KOPT-K1 (cell line): ENCODE results near the gene NTF4.
"Not testable (repeated sequence)": the region's sequence is repeated elsewhere in the genome, so short reads cannot be mapped to it uniquely, and the experiment has no call there.

Experiments used
- H3K27ac ChIP-seq: fragments of 200-600 bp; sonication (generic); 2 replicates; pipeline ENCODE4 v1.5.1; 2016; ENCODE audit warnings: antibody characterized with exemption, mild to moderate bottlenecking, low read depth, low read length; ENCODE audit not compliant: poor library complexity, severe bottlenecking
- H3K36me3 ChIP-seq: fragments of 200-600 bp; sonication (generic); 2 replicates; pipeline ENCODE4 v1.5.1; 2017; ENCODE audit warnings: antibody characterized with exemption, mild to moderate bottlenecking, low read length, moderate library complexity; ENCODE audit not compliant: insufficient read depth
- H3K9me3 ChIP-seq: fragments of 200-600 bp; sonication (generic); 2 replicates; pipeline ENCODE4 v1.5.1; 2017; ENCODE audit warnings: antibody characterized with exemption, low read length, mild to moderate bottlenecking; ENCODE audit not compliant: insufficient read depth, poor library complexity, severe bottlenecking

Gene NTF4

DNA sequence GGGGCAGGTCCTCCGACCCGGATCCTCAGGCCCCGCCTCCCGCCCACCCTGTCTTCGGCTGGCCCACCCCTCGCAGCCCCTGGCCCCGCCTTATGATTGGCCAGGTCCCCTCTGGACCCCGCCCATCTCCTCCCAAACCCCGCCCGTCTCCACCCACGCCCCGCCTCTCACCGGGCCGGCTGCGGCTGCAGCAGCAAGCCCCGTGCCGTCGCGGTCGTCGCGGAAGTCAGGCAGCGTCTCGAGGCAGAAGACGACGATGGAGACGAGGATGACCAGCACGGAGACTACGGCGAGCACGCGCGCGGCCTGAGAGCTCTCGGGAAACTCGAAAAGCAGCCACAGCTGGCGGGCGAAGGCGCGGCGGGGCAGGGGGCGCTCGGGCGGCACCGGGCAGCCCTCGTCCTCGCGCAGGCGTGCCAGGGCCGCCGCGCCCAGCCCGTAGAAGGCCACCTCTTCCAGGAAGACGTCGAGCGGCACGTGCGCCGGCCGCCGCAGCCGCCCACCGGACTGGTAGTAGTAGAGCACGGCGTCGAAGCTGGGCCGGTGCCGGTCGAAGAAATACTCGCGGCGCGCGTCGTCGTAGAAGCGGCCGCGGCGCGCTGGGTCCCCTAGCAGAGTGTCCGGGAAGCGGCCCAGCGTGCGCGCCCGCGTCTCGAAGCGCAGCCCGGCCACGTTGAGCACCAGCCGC is 7.4 kb upstream of the NTF4 start:
- Histone ChIP-seq H3K36me3 (no peaks in the 10 kb centered on the region), H3K27ac (no peak overlapping the region), H3K9me3 (no peaks in the 10 kb centered on the region)

DNA sequence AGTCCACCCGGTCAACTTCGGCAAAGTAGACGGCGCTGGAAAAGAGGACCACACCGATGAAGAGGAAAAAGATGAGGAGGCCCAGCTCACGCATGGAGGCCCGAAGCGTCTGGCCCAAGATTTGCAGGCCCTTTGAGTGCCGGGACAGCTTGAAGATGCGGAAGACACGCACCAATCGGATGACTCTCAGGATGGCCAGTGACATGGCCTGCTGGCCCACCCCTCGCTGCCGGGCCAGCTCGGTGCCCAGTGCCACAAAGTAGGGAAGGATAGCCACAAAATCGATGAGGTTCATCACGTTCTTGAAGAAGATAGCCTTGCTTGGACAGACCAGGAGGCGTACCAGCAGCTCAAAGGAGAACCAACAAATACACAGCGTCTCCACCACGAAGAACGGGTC is 5.8 kb upstream of the NTF4 start:
- Histone ChIP-seq H3K27ac (no peak overlapping the region), H3K36me3 (no peaks in the 10 kb centered on the region), H3K9me3 (no peaks in the 10 kb centered on the region)

DNA sequence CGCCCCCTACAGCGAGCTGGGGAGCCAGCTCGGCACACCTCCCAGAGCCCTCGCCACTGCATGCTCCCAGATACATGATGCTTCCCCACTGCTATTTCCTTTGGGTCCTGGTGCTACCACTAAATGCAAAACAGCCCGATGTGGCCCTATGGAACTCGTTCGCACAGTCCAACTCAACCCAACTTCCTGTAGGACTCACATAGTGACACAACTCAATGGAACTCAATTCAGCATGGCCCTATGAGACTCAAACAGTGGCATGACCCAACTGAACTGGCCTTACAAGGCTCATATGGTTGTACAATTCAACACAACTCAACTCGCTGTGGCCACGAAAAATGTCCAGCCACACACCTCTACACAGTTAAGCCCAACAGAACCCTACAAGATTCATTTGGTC is 4.4 kb upstream of the NTF4 start:
- H3K27ac ChIP-seq: no peak overlapping the region
- H3K9me3 ChIP-seq: no peaks in the 10 kb centered on the region
- H3K36me3 ChIP-seq: no peaks in the 10 kb centered on the region

DNA sequence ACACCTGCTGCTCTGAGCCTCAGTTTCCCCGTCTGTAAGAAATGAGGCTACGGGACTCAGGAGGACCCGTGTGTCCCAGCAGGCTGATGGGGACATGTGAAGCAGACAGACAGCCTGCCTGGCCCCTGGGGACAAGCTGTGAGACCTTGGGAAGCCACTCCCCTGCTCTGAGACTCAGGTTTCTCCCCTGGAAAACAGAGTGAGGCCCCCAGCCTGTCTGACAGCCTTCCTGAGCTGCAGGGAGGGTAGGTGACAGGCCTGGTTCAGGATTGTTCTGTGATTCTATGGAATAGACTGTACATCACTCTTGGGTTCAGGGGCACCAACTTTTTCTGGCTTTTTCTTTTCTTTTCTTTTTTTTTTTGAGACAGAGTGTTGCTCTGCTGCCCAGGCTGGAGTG is 2.9 kb upstream of the NTF4 start:
- no peaks in the 10 kb centered on the region for H3K36me3 ChIP-seq
- H3K9me3 ChIP-seq: no peaks in the 10 kb centered on the region
- H3K27ac ChIP-seq: no peak overlapping the region

DNA sequence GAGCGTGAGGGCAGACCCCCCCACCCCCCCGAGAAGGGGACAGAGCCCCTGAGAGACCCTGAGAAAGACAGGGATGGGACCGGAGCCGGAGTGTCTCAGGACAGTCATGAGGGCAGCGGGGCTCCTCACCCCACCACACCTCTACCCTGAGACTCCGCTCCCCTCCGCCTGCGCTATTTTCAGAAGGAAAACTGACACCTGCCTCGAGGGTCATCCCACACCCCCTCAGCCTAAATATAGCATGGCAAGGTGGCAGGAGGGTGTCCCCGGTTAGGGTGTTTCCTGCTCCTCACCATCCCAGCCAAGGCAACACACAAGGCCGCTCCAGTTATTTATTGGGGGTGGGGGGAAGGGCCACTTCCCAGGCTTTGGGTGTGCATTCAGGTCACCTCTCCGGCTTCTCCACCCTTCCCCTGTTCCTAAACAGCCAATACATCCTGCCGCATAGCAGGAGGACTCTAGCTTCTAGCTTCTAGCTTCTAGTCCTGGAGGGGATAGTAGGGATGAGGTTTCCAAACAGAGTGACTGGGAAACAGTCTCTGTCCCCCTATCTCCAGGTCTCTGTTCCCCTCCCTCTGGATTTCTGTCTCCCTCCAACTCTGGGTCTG is 1.4 kb upstream of the NTF4 start:
- H3K27ac ChIP-seq: no peak overlapping the region
- H3K9me3 ChIP-seq: no peaks in the 10 kb centered on the region
- H3K36me3 ChIP-seq: no peaks in the 10 kb centered on the region

DNA sequence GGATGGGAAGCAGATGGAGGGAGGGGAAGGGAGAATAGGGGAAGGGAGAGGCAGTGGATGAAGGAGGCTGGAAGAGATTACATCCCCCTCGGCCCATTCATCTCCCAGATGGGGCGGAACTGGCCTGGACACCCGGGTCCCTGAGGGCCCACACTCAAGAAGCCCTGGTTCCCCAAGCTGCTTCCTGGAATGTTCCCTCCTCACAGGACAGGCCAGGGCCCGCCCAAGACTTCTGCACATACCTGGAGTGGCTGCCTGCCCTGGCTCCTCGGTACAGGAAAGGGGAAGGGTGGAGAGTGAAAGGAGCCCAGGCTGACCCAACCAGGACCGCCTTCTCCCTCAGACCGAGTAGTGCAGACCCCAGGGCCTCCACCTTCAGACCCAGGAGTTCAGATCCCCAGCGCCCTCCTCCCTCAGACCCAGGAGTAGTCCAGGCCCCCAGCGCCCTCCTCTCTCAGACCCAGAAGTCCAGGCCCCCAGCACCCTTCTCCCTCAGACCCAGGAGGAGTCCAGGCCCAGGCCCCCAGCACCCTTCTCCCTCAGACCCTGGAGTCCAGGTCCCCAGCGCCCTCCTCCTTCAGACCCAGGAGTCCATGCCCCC is 489 bp downstream of the NTF4 start:
- Histone ChIP-seq H3K27ac (no peak overlapping the region), H3K36me3 (no peaks in the 10 kb centered on the region), H3K9me3 (no peaks in the 10 kb centered on the region)

DNA sequence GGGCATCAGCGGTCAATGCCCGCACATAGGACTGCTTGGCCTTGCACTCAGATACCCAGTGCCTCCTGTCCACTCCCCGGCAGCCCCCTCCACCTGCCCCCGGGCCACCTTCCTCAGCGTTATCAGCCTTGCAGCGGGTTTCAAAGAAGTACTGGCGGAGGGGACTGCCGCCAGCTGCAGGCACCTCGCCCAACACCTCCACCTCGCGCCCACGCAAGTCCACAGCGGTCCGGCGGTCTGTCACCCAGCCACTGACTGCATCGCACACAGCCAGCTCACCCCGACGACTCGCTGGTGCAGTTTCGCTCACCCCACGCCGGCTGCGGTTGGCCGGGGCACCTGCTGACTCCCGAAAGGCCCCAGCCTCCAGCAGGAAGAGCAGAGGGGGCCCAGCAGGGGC is 3.2 kb downstream of the NTF4 start:
- no peaks in the 10 kb centered on the region for H3K36me3 ChIP-seq
- no peak overlapping the region for H3K27ac ChIP-seq

DNA sequence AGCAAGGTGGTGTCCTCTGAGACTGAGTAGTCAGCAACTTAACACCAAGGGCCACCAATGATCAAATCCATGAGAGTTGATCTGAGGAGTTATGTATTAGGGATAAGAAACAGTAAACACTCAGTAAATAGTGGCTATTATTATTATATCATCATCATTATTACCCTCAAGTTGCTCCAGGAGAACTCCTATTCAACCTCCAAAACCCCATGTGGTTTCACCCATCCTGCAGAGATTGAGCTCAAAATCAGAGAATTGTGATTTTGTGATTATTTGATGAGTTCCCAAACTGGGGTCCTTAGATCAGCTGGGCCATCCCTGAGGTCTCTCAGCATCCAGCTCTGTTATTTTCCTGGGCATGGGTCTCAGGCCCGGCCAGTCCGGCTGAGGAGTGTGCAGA is 3.6 kb downstream of the NTF4 start:
- Histone ChIP-seq H3K9me3 (no peaks in the 10 kb centered on the region), H3K36me3 (no peaks in the 10 kb centered on the region), H3K27ac (no peak overlapping the region)

More for the DNA sequence above, 3.2 kb downstream of the NTF4 start:
- no peaks in the 10 kb centered on the region for H3K9me3 ChIP-seq

DNA sequence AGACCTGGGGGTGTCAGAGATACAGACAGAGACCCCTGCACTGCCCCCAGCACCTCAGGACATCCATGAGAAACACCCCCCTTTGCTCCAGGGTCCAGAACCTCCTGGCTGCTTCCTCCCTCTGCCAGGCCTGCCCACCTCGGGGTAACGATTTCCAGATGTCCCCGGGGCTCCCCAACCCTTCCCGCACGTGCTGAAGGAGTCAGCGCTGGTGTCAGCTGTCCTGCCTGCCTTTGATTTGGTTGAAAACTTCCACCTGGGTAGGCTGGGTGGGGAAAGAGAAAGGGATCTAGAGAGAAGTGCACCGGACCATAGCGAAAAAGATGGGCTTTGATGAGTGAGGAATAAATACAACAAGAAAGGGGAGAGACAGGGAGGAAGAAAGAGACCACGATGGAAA is 5.6 kb downstream of the NTF4 start:
- Histone ChIP-seq H3K27ac (no peak overlapping the region), H3K36me3 (no peaks in the 10 kb centered on the region), H3K9me3 (no peaks in the 10 kb centered on the region)

DNA sequence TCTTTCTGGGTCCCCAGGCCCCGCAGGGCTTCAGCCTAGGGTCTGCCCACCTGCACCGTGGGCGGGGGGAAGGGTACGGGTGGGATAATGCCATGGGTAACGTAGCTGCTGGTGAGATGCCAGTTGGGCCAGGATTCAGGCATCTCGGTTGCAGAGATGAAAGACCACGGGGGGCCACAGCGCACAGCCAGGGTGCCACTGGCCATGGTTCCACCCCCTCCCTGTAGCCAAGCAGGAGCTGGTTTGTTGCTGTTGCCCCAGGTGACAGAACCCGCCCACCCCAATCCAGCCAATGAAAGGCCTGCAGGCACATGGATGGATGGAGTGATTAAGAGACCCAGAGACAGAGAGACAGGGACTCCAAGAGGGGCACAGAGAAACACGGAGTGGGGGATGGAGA is 6.1 kb downstream of the NTF4 start:
- no peaks in the 10 kb centered on the region for H3K36me3 ChIP-seq
- no peaks in the 10 kb centered on the region for H3K9me3 ChIP-seq
- H3K27ac ChIP-seq: no peak overlapping the region

DNA sequence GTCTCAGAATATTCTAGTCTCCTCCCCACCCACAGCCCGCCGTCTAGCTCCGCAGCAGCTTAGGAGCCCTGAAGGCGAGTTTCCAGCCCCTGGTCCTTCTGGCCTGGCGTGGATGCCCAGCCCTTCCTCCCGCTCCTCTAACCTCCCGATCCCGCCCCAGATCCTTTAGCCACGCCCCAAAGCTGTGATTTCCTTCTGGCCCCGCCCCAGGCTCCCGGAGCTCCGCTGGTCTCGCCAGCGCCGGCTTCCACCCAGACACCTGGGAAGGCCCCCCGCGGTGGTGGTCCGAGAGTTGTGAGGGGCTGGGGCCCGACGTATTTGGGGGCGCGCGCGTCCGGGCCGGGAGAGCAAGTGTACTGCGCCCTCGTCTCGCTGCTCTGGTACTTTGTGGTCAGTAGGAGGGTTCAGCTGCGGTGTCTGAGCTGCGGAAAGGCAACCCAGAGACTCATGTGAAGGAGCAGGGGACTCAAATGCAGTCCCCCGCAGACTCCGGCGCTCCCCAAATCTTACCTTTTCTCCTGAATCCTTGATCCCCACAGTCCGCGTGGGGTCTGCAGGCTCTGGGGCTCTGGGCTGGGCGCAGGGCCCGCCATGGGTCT is 6.9 kb downstream of the NTF4 start, which contains the start of gene CGB7:
CGB7 (minus strand) TSS at position 114 of the 599 bp plus-strand sequence. CDS start 2,374 bp downstream, outside the sequence.
- H3K27ac ChIP-seq: no peak within 1 kb of the TSS
- H3K9me3 ChIP-seq: no peaks in the 10 kb centered on the region
- no peaks in the 10 kb centered on the region for H3K36me3 ChIP-seq

DNA sequence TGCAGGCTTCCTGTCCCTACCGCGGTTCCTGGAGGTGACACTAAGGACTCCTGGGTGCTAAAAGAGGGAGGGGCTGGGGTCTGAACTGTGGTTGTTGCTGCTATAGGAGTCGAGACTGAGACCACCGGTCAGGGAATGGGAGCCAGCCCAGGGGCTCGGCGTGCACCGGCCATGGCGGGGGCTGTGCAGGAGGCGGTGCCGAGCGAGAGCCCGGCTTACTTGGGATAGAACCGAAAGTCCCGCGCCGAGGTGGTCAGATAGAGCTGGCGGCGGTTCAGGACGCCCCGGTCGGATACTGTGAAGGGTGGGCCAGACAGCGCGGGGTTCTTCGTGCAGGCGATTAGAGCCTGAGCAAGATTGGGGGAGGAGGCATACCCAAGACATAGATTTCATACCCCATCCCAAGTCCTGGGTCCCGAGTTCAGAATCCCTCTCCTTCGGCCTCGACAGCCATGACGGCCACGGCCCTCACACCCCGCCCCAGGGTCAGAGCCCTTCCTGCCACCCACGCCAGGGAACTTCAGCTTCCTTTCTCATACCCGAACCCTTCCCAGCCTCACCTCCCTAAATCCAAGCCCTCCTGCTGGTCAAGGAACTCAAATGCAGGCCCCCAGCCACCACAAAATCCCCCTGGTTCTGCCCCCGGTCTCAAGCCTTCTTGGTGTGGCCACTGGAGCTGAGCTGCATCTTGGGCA is 7.6 kb downstream of the NTF4 start:
- not testable (repeated sequence) for H3K36me3 ChIP-seq, H3K27ac ChIP-seq, H3K9me3 ChIP-seq

DNA sequence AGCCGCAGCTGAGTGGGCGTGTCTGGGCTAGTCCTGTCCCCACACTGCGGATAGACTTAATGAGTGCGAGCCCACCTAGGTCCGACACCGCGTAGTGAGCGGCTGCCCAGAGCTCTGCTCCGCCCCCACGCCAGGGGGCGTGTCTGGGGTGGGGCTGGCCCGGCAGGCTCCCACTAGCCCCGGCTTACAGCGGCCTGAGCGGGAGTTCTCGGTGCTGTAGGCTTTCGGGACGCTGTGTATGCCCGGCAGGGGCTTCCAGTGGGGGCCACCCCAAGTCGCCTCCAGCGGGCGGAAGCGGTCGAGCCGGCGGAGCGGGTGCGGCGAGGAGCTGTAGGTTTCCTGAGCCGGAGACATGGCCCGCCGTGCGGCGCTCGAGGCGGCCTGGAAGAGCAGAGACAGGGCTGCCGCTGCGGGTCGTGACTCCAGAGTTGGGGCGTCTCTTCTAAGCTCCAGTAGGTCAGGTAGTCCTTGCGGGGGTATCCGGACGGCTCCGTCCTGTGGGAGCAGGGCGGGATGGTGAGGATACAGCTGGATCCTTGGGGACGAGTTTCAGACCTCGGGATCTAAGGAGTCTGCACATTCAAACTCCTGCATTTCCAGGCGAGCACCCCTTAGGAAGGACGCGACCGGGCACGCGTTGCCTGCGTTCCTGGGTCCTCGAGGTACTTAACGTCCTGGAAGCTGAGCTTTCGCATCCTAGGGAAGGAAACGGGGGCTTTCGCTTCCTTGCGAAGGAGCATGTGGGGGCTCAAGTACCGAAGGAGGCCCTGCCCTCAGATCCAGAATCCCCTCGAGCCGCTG is 8.3 kb downstream of the NTF4 start:
- H3K9me3 ChIP-seq: no peaks in the 10 kb centered on the region
- no peaks in the 10 kb centered on the region for H3K36me3 ChIP-seq
- H3K27ac ChIP-seq: no peak overlapping the region

DNA sequence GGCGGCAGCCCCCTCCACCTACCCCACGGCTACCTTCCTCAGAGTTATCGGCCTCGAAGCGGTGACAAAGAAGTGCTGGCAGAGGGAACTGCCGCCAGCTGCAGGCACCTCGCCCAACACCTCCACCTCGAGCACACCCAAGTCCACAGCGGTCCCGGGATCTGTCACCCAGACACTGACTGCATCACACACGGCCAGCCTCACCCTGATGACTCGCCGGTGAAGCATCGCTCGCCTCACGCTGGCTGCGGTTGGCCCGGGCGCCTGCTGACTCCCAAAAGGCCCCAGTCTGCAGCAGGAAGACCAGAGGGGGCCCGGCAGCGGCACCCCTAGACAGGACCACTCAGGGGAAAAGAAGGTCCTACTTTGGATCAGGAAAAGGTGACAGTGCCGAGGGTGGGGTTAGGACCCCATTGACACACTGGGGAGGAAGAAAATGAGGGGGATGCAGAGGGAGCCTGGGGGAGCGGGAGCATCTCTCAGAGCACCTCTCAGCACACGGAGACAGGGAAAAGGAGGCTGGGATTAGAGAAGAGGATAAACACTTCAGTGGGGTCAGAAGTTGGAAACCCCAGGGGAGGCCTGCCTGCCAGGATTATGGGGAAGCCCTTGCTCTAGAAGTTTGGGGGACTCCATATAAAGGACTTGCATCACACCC is 14.1 kb downstream of the NTF4 start:
- not testable (repeated sequence) for H3K27ac ChIP-seq, H3K36me3 ChIP-seq, H3K9me3 ChIP-seq
